Lung (tissue), 12 donors: ENCODE data around the gene DCST1. TPM values are rescaled to one million over a fixed set of nuclear protein-coding genes. Genes with fewer than 3 reads are reported as not detected.

Experiments
- ATAC-seq: fragments of 200-7000 bp; cut with Tn5 transposase; one replicate; pipeline ENCODE4 v1.9.1; 2020; ENCODE audit warnings: moderate number of reproducible peaks; ENCODE audit not compliant: insufficient read depth, low FRiP score
- DNase-seq, 3 donors: peaks; one replicate each; pipeline ENCODE4 v3.0.0-alpha.2; 2013 to 2017
- H3K27ac ChIP-seq, 2 donors: one replicate each; pipeline ENCODE4 v1.5.1; 2013; ENCODE audit warnings: mild to moderate bottlenecking in 2 of 2, moderate library complexity in 2 of 2, control low read depth in 1 of 2, inconsistent platforms in 1 of 2, low read depth in 1 of 2, low read length in 1 of 2
- H3K27me3 ChIP-seq, 3 donors: one replicate each; pipeline ENCODE4 v1.5.1; 2013; ENCODE audit warnings: low read length in 2 of 3; ENCODE audit not compliant: control insufficient read depth in 3 of 3, insufficient read depth in 3 of 3
- H3K36me3 ChIP-seq, 4 donors: one replicate each; pipeline ENCODE4 v1.5.1; 2013; ENCODE audit warnings: low read length in 4 of 4, mild to moderate bottlenecking in 1 of 4, moderate library complexity in 1 of 4; ENCODE audit not compliant: control insufficient read depth in 4 of 4, insufficient read depth in 4 of 4
- H3K4me1 ChIP-seq, 5 donors: one replicate each; pipeline ENCODE4 v1.5.1; 2013; ENCODE audit warnings: low read length in 5 of 5, mild to moderate bottlenecking in 2 of 5, moderate library complexity in 1 of 5; ENCODE audit not compliant: control insufficient read depth in 5 of 5, insufficient read depth in 5 of 5
- H3K4me3 ChIP-seq: one replicate; pipeline ENCODE4 v1.5.1; 2013; ENCODE audit warnings: mild to moderate bottlenecking, control low read depth, moderate library complexity
- H3K9ac ChIP-seq, 2 donors: one replicate each; pipeline ENCODE4 v1.5.1; 2013; ENCODE audit warnings: low read length in 2 of 2, control low read depth in 1 of 2; ENCODE audit not compliant: insufficient read depth in 1 of 2
- H3K9me3 ChIP-seq, 4 donors: one replicate each; pipeline ENCODE4 v1.5.1; 2013; ENCODE audit warnings: low read length in 3 of 4, mild to moderate bottlenecking in 1 of 4, moderate library complexity in 1 of 4; ENCODE audit not compliant: control insufficient read depth in 4 of 4, insufficient read depth in 3 of 4
- CTCF ChIP-seq: IDR thresholded peaks from 2 replicates; pipeline ENCODE4 v1.5.1; 2012; ENCODE audit warnings: mild to moderate bottlenecking; ENCODE audit errors: control extremely low read depth, extremely low read depth
- WGBS, 2 donors: extraction: QIAGEN DNeasy Blood & Tissue Kit; methylation state at CpG; one replicate each; pipeline ENCODE4 v1.1.7; 2013; 5-methylcytosine and 5-hydroxymethylcytosine counted together
- polyA plus RNA-seq, 2 donors: library from polyadenylated mRNA; stranded (reverse); fragments of 200-250 nt; gene quantifications; one replicate each; pipeline ENCODE4 v1.2.1, GENCODE V29; 2013
- total RNA-seq, 2 donors: library from RNA; depleted of rRNA in 1 of 2; stranded (reverse); fragments of >200 nt in 1 of 2; gene quantifications; one replicate each; pipeline ENCODE4 v1.2.1, GENCODE V29; 2014 to 2021
- donor health status: control.
- donor health status: control.
- donor health status: Bipolar disorder and iron deficiency.
- donor health status: healthy.
- donor health status: DM: yes; HTN: yes; CAD: no.

DCST1 gene
- total and polyA plus RNA-seq, 4 donors, result 0.08 to 0.20 TPM; not detected in 2

GRCh38 chr1:154998818-154999570 is 34.6 kb upstream of the DCST1 start:
- no peak overlapping the region for H3K4me3 ChIP-seq
- peak overlapping the region in 1 of 2 donors; percentile 45 for H3K9ac ChIP-seq
- no peak overlapping the region for H3K27ac ChIP-seq
- H3K36me3 ChIP-seq, result no peaks in the 10 kb centered on the region
- no peaks in the 10 kb centered on the region for H3K27me3 ChIP-seq
- TF ChIP-seq CTCF, result peak; percentile 65
- 11% methylated on average over 40 of the region's 40 CpGs for WGBS, 2 donors
- H3K4me1 ChIP-seq, result peaks cover 0 to 20% (median 5%) of the 10 kb centered on the region in 5 donors
- no peaks in the 10 kb centered on the region for H3K9me3 ChIP-seq
- DNase-seq (peak; percentile 84 to 89 (median 84)), ATAC-seq (no peak)

DNA sequence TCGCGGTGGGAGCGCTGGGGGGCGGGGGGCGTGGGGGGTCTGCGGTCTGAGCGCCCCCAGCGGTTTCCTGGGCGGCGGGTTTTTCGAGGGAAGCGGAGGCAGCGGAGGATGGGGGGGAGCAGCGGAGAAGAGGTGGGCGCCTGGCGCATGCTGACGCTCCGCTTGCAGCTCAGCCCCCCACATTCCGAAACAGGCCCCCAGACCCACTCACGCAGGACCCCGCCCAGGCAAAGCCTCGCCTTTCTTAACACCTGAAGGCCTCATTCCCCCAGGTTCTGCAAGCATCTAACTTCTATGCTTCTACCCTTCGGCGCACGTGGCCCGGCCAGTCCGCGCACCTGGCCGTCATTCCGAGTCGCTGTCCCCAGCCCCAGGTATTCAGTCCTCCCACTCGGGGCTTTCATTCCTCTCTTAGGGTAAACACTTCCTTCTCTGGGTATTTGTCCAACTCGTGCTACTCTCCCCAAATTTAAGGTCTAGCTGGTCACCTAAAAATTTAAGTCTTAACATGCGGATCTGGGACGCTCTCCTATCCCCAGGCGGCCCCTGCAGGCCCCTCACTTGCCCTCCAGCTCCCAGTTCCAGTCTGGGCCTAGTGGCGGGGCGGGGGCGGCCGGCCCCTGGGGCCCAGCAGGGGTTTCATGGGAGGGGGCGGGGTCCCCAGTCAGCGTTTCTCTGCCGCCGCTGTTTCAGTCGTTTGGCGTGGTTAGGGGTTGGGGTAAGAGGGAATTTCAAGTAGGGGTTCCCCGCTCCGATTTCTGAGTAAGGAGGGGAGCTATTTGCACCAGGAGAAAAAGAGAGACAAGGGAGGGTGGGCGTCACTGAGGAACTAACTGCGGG is 33.8 kb upstream of the DCST1 start:
- H3K4me1 ChIP-seq, result peaks cover 5 to 28% (median 6%) of the 10 kb centered on the region in 5 donors
- ATAC-seq (no peak), DNase-seq (peak; percentile 63 to 70 (median 69))
- WGBS, 2 donors, result 1 to 2% methylated on average over 46 to 50 of the region's 50 CpGs
- H3K27ac ChIP-seq, result peak overlapping the region; percentile 80 to 94
- H3K4me3 ChIP-seq, result no peak overlapping the region
- no peaks in the 10 kb centered on the region for H3K9me3 ChIP-seq
- H3K36me3 ChIP-seq, result no peaks in the 10 kb centered on the region
- no peaks in the 10 kb centered on the region for H3K27me3 ChIP-seq
- peak overlapping the region in 1 of 2 donors; percentile 79 for H3K9ac ChIP-seq
- TF ChIP-seq CTCF, result no peak

- no peak for TF ChIP-seq CTCF
- peak overlapping the region; percentile 65 for H3K4me3 ChIP-seq
- peak overlapping the region; percentile 91 to 94 for H3K27ac ChIP-seq
- no peaks in the 10 kb centered on the region for H3K27me3 ChIP-seq
- DNase-seq, result no peak
- no peak for ATAC-seq
- WGBS, 2 donors, result 0 to 1% methylated on average over 10 of the region's 13 CpGs
- no peaks in the 10 kb centered on the region for H3K36me3 ChIP-seq
- H3K9me3 ChIP-seq, result no peaks in the 10 kb centered on the region
- H3K4me1 ChIP-seq, result peaks cover 5 to 28% (median 6%) of the 10 kb centered on the region in 5 donors
- peak overlapping the region in 1 of 2 donors; percentile 79 for H3K9ac ChIP-seq
These were observed 33.3 kb upstream of the DCST1 start for GRCh38 chr1:155000411-155000725.
